Transverse colon (tissue), 4 donors: Measurements from ENCODE around the gene FKBP1A.

ENCODE experiments used
- POLR2A ChIP-seq: fragments of 450-650 bp; IDR thresholded peaks from one replicate; pipeline ENCODE4 v1.6.1; 2016; ENCODE audit warnings: antibody characterized with exemption, mild to moderate bottlenecking, moderate library complexity
- POLR2AphosphoS5 ChIP-seq, 3 donors: sonication (generic); formaldehyde crosslinking; IDR thresholded peaks; one replicate each; pipeline ENCODE4 v1.6.1; 2016; ENCODE audit warnings: antibody characterized with exemption in 3 of 3
- TF ChIP-seq, protein P1 (sequence below), 5 experiments: fragments of 200-600 bp in 3 of 5; fragments of 450-650 bp in 2 of 5; sonication (generic) in 3 of 5; IDR thresholded peaks; 1 replicate in 2 of 5; 2 replicates in 3 of 5; pipeline ENCODE4 v1.5.1; 2016 to 2017; ENCODE audit warnings: antibody characterized with exemption in 5 of 5, inconsistent platforms in 3 of 5, mild to moderate bottlenecking in 2 of 5, moderate library complexity in 1 of 5

- TF ChIP-seq, protein P1, sequence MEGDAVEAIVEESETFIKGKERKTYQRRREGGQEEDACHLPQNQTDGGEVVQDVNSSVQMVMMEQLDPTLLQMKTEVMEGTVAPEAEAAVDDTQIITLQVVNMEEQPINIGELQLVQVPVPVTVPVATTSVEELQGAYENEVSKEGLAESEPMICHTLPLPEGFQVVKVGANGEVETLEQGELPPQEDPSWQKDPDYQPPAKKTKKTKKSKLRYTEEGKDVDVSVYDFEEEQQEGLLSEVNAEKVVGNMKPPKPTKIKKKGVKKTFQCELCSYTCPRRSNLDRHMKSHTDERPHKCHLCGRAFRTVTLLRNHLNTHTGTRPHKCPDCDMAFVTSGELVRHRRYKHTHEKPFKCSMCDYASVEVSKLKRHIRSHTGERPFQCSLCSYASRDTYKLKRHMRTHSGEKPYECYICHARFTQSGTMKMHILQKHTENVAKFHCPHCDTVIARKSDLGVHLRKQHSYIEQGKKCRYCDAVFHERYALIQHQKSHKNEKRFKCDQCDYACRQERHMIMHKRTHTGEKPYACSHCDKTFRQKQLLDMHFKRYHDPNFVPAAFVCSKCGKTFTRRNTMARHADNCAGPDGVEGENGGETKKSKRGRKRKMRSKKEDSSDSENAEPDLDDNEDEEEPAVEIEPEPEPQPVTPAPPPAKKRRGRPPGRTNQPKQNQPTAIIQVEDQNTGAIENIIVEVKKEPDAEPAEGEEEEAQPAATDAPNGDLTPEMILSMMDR (IDR thresholded peaks at IDR 0.05) = no peak
- TF ChIP-seq POLR2A = no peak
- TF ChIP-seq POLR2AphosphoS5 (IDR thresholded peaks at IDR 0.05) = no peak
Measured at GRCh38 chr20:1388741-1389483, 3.9 kb downstream of the FKBP1A start.
